Lower lobe of right lung (tissue), 2 donors: Measurements from ENCODE around the gene DLX4. TPM values are rescaled to one million over a fixed set of nuclear protein-coding genes. Genes with fewer than 3 reads are reported as not detected.
A peak's percentile ranks its signal among the peaks of the same experiment; 100 is the strongest.

Experiments used
- ATAC-seq, 2 donors: fragments of 200-7000 bp; cut with Tn5 transposase; one replicate each; pipeline ENCODE4 v1.9.1; 2020 to 2022; ENCODE audit warnings: mild to moderate bottlenecking in 2 of 2, moderate library complexity in 2 of 2
- DNase-seq: peaks from one replicate; pipeline ENCODE4 v3.0.0-alpha.2; 2020
- H3K27ac ChIP-seq: fragments of 200-600 bp; one replicate; pipeline ENCODE4 v1.8.0; 2022
- H3K27me3 ChIP-seq: fragments of 200-600 bp; one replicate; pipeline ENCODE4 v1.8.0; 2022; ENCODE audit warnings: low read depth
- H3K36me3 ChIP-seq: fragments of 200-600 bp; one replicate; pipeline ENCODE4 v1.8.0; 2022; ENCODE audit warnings: mild to moderate bottlenecking
- H3K4me1 ChIP-seq: fragments of 200-600 bp; one replicate; pipeline ENCODE4 v1.8.0; 2022
- H3K4me3 ChIP-seq: fragments of 200-600 bp; one replicate; pipeline ENCODE4 v1.8.0; 2022; ENCODE audit warnings: mild to moderate bottlenecking
- H3K9me3 ChIP-seq: fragments of 200-600 bp; one replicate; pipeline ENCODE4 v1.8.0; 2022
- CTCF ChIP-seq: fragments of 200-600 bp; IDR thresholded peaks from one replicate; pipeline ENCODE4 v1.8.0; 2022; ENCODE audit warnings: antibody characterized with exemption, mild to moderate bottlenecking
- intact Hi-C: fragments of 100-400 bp; cut with DNase I; formaldehyde crosslinking; loops from one replicate; pipeline ENCODE4 v1.11.0; 2022
- total RNA-seq: library from RNA; stranded (reverse); fragmentation: NEBNext Ultra II Directional; extraction: Animal tissue kit (Norgen Biotek cat#: 25700); gene quantifications from one replicate; pipeline ENCODE4 v1.2.1, GENCODE V29; 2021
- donor health status: DM: no; HTN: yes; CAD: no; lungs with severe emphysema.

Gene DLX4
- total RNA-seq, 1 donor from 2014 or later = 3.0 TPM

- Histone ChIP-seq H3K9me3 (no peaks in the 10 kb centered on the region), H3K27me3 (peaks cover 91% of the 10 kb centered on the region), H3K36me3 (no peaks in the 10 kb centered on the region), H3K4me1 (peaks cover 44% of the 10 kb centered on the region), H3K27ac (no peak overlapping the region), H3K4me3 (peak overlapping the region; percentile 55)
- DNase-seq (peak; percentile 53), ATAC-seq (peak; percentile 46 to 55)
- no peak for TF ChIP-seq CTCF
- intact Hi-C loops = no loop called here
Measured at GRCh38 chr17:49993423-49994060, 24.6 kb downstream of the DLX4 start.

DNA sequence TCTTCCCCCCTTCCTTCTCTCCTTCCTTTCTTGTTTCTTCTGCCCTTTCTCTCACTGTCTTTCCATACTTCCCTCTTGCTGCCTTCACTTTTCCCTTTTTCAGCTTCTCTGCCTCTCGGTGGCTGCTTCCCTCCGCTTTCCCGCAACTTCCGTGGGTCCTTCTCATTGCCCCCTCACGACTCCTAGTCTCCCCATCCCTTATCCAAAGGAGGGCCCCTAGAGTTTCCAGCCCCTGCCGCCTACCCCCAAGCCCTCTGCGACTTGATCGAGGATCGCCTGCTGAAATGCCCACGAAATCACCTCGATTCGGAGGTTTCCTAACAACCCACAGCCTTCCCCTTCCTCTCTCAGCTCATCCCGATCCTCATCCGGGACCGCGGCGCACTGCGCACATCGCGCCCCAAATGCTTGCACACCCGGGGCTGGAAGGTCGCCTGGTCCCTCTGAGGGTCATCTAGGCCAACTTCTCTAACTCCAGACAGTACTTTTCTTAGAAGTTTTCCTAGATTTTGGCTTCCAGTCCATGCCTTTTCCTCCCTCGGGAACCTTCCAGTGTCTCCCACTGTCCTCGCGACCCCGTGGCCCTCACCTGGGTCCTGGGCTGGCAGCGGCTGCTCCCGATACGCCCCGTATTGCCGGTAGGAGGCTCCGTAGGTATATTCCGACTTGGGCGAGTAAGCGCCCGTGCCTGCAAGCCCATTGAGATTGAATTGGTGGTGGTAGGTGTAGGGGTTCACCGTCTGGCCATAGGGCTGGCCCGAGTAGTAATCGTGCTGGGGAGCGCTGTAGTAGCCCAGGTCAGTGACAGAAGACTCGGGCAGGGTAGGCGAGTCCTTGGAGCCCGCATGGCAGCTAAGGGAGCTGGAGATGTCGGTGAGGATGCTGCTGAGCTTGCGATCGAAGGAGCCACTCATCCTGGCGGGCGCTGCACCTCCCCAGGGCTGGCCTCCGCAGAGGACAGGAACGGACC, 25.4 kb downstream of the DLX4 start:
- no peaks in the 10 kb centered on the region for H3K9me3 ChIP-seq
- peak overlapping the region; percentile 55 for H3K4me3 ChIP-seq
- no peaks in the 10 kb centered on the region for H3K36me3 ChIP-seq
- DNase-seq = peak; percentile 48
- H3K27me3 ChIP-seq = peaks cover 96% of the 10 kb centered on the region
- intact Hi-C loops = loop anchor here (5.0 kb wide), 1 partner anchor 132 kb away; no protein-coding TSS in a partner anchor
- H3K27ac ChIP-seq = no peak overlapping the region
- H3K4me1 ChIP-seq = peaks cover 45% of the 10 kb centered on the region
- ATAC-seq = peak in 1 of 2 donors; percentile 8
- no peak for TF ChIP-seq CTCF

DNA sequence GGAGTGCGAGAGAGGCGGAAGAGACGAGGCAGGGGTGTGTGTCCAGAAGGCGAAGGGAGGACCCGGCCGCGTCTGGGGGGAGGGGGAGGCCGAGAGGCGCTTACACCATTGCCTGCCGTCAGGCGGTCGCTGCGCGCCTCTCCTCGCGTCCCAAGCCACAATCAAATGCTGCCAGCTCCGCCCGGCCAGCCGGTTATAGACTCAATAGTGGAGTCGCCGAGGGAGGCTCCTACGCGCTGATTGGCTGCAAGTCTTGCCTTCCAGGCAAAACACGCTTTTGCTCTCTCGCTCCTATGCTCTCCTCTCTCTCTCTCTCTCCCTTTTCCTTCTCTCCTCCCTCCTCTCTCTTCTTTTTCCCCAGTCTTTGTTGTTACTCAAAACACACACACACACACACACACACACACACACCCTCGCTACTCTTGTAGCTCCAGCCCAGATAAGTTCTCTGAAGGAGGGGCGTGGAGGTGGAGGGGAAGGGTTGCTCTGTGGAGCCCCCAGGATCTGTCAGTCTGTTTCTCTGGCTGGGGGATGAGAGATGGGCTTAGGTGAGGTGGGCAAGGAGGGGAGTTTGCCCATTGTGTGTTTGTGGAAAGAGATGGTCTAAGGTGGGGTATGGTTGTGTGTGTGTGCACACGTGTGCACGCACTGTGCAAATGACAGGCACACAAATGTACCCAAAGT, 26.2 kb downstream of the DLX4 start, which contains the start of gene DLX3:
TSS of gene DLX3 (minus strand) at position 170 of the 684 bp plus-strand sequence. CDS start 226 bp downstream, outside the sequence.
- intact Hi-C loops = loop anchor here (5.0 kb wide), 1 partner anchor 133 kb away; no protein-coding TSS in a partner anchor
- H3K27me3 ChIP-seq = peaks cover 96% of the 10 kb centered on the region
- no peaks in the 10 kb centered on the region for H3K36me3 ChIP-seq
- ATAC-seq (peak; percentile 59 to 69), DNase-seq (peak; percentile 83)
- no peak for TF ChIP-seq CTCF
- H3K27ac ChIP-seq = no peak within 1 kb of the TSS
- H3K4me3 ChIP-seq = peak within 1 kb of the TSS; percentile 55
- H3K9me3 ChIP-seq = no peaks in the 10 kb centered on the region
- peaks cover 45% of the 10 kb centered on the region for H3K4me1 ChIP-seq

DNA sequence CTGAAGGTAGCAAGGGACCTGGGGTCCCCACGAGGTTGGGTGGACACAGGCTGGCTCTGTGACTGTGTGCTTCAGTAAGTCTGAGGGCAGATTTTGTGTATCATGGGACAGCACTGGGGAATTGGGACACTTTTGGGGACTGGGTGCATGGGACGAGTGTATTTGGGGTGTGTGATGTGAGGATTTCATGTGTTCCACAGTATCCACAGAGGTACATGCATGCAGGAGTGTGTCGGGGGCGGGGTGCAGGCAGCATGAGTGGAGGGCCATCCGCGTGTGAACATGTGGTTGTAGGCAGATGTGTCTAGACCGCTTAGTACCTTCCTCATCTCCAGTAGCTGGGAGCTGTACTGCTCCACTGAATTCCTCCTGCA, 27.1 kb downstream of the DLX4 start:
- Histone ChIP-seq H3K9me3 (no peaks in the 10 kb centered on the region), H3K4me3 (no peak overlapping the region), H3K4me1 (peaks cover 45% of the 10 kb centered on the region), H3K36me3 (no peaks in the 10 kb centered on the region), H3K27me3 (peaks cover 91% of the 10 kb centered on the region), H3K27ac (no peak overlapping the region)
- no peak for DNase-seq
- intact Hi-C loops = loop anchor here (5.0 kb wide), 1 partner anchor 134 kb away; no protein-coding TSS in a partner anchor
- ATAC-seq = no peak
- no peak for TF ChIP-seq CTCF
